Myocyte (in vitro differentiated cells): ENCODE measurements around the gene TTLL10. TPM values are rescaled to one million over a fixed set of nuclear protein-coding genes. Genes with fewer than 3 reads are reported as not detected.
A peak's percentile ranks its signal among the peaks of the same experiment; 100 is the strongest.

Source experiments
- DNase-seq: peaks from one replicate; pipeline ENCODE4 v3.0.0-alpha.2; 2012; ENCODE audit warnings: low read depth
- total RNA-seq: library from RNA; depleted of rRNA; stranded (reverse); fragments of >200 nt; gene quantifications from 2 replicates; pipeline ENCODE4 v1.2.3, GENCODE V29; 2014

TTLL10 gene
- total RNA-seq, 1 donor from 2014 or later, result not detected

GRCh38 chr1:1233567-1233892, 59.9 kb downstream of the TTLL10 start:
- DNase-seq, result no peak

DNA sequence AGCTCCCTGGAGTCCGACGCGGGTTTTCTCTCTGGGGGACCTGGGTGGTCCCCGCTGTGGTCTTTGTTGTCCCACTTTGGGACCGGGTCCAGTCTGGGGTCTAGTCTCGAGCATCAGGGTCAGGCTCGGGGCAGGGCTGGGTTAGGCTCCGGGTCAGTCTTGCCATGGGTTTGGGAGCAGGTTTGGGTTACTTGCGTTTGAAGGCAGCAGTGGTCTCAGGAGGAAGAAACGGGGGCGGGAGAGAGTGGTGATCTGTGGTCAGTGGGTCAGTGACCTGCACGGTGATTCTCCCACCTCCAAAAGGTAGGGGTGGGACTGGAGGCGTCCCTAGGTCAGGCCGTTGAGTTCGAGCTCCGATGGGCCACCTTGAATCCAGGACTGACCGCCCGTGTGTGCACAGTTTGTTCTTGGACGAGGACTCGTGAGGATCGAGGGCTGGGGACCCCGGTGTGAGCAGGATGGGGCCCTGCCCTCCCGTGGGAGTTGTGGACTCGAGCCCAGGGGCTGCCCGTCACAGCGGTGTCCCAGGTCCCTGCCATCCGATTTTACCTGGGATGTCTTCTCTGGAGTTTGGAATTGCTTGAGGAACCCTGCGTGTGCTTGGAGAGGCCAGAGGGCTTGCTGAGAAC, 60.6 kb downstream of the TTLL10 start:
- no peak for DNase-seq

DNA sequence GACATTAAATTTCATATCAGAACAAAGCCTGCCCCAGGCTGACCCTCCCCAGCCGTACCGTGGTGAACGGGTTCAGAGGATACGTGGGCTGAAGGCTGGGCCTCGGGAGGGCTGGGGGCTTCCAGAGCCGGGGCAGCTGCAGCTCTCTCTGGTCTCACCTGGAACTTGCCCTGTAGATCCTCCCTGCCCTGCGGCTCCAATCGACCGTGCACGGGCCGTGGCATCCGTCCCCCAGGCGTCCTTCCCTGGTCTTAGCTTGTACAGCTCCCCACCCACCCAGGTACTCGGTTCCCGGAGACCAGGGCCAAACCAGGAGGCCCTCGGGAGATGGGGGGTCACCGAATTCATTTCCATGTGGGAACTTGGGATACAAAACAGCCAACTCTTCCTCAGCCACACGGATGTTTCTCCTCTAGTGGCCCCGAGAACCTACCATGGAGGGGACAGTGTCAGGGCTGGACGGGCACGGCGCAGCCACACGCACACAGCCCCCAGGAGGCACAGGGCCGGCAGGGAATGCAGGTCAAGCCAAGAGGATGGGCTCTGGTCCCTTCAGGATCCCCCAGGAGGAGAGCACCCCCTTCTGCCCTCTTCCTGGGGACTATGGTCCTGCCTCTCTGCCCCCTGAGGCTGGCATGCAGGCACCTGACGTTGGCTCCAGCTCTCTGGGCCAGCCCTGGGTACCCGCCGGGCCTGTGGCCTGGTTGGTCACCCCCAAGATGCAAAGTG, 61.5 kb downstream of the TTLL10 start:
- DNase-seq, result no peak

DNA sequence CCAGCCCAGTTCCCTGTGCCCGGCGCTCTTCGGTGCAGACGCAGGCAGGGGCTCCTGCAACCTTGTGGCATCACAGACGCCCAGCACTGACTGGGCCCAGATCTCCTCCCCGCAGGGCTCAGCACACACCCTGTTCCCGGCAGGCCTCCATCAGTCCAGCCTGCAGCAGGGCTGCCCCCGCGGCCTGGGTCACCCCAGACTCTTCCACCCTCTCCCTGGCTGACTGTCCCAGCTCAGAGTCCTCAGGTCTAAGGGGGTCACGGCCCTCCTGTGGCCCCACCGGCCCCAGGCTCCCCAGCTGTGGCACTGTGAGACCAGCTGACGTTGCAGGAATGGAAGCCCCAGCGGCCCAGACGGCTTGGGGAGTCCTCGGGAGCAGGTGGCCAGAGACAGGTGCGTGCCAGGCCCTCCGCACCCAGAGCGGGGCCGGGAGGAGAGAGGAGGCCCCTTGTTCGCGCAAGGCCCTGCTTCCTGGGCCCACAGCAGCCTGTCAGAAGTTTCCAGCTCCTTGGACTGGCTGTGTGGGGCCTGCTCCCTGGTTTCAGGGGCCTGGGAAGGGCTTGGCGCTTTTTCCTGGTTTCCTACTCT, 62.6 kb downstream of the TTLL10 start:
- peak; percentile 62 for DNase-seq

DNA sequence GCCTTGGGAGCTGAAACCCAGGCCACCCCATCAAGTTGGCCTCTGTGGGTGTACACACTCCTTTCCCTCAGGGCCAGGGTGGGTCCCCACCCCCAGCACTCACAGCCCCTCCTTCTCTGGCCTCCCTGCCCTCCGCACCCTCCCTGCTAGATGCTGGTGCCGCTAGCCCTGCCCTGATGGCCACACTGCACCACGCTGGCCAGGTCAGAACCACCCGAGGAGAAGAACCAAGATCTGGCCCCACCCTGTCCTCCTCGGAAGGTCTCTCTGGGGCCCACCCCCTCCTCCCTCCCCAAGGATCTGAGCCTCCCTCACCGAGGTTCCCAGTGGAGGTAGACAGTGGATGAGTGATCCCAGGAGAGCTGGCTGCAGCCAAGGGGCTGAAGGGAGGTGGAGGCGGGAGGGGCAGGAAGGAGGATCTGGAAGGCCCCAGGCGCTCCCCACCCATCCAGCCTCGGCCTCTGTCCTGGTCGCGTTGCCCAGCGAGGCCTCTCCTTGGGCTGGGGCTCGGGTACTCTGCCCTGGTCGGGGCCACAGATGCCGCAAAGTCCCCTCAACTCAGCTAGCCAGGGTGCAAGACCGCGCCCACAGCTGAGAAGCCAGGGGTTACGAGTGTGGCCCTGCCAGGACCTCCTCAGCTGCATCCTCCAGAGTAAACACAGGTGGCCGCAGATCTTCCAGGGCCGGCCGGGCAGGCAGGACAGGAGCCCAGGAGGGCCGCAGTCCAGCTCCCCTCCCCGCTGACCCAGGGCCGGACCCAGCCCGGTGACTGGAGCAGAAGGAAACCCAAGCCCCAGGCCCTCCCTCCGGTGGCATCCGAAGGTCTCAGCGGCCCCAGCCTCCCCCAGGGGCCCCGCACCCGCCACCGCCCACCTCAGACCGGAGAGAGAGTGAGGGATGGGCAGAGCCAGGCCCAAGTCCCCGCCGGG, 63.5 kb downstream of the TTLL10 start:
- no peak for DNase-seq

- DNase-seq, result no peak
Measured at GRCh38 chr1:1237874-1238701, 64.4 kb downstream of the TTLL10 start.

DNA sequence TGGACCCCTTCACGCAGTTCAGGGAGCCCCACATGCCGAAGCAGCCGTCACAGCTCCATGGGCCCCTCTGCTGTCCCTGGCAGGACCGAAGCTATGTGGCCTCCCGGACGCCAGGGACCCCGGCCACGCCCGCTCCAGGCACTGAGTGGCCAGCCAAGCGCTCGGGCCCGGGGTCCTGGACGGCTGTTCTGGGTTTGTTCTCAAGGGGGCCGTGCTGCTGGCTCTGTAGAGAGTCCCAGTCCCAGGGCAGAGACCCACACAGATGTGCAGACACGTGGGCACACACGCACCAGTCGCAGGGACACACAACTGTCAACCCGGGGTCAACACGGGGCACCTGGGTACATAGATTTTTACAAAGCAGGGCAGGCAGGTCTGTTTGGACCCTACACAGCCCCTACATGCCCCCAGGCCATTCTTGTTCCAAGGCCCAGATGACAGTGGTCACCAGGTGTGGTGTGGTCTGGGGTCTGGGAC, 65.1 kb downstream of the TTLL10 start:
- no peak for DNase-seq

- DNase-seq, result no peak
Measured at GRCh38 chr1:1239227-1239613, 65.5 kb downstream of the TTLL10 start.

DNA sequence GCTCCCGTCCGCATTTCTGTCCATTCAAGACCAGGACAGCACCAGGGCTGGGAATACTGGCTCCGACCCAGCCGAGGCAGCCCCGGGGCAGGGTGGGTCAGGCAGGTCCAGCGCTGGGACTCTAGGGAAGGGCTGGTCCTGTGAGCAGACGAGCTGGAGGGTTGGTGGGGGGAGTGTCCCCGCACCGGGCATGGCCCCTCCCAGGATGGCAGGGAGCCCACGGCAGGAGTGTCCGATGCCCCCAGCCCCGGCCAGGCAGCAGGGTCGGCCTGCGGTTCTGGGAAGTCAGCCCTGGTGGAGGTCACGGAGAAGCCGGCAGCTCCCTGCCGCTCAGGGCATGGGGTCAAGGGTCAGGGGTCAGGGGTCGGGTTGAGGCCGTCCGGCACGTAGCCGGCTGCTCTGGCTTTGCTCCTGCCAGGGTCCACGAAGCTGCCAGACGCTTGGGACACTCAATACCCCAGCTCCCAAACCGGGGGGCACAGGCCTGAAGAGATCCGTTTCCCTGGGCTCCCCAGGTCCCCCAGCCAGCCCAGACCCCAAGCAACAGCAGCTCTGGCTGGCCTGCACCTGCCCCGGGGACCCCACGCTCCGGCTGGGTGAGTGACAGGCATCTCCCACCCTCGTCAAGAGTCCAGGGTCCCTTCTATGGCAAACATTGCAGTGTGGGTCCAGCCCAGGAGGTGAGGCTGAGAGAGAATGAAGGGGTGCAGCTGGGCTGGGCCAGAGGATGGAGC, 66.1 kb downstream of the TTLL10 start:
- no peak for DNase-seq

GRCh38 chr1:1240348-1240732, 66.7 kb downstream of the TTLL10 start:
- DNase-seq, result no peak

GRCh38 chr1:1240822-1241587, 67.3 kb downstream of the TTLL10 start:
- DNase-seq, result no peak

DNA sequence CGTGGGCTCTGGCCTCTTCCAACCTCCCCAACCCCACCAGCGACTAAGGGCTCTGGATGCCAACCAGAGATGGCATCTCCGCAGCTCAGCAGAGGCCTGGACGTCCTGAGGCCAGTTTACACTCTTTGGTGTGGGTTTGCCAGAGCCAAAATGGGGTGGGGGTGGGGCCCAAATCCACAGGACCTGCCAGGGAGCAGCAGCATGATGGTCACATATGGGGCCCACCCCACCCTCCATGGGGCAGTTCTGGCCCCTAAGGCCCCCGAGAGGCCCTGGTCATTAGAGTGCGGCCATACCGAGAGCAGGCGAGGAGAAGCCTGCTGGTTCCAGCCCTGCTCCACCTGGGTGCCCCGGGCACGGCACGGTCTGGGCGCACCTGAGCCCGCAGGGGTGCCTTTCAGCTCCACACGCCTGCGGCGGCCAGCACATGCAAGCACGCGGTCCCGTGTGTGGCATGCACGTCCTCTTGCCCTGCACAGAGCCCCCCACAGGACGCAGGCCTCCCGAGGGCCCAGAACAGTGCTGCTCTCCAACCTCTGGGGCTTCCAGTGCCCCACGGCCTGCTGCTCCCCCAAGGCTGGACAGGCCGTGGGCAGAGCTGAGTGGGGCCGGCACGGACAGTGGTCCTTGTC, 68.0 kb downstream of the TTLL10 start:
- no peak for DNase-seq

- DNase-seq, result no peak
Measured at GRCh38 chr1:1242461-1243265, 69.0 kb downstream of the TTLL10 start.

GRCh38 chr1:1243266-1243660, 69.6 kb downstream of the TTLL10 start:
- no peak for DNase-seq

- no peak for DNase-seq
Measured at GRCh38 chr1:1243807-1244191, 70.1 kb downstream of the TTLL10 start.

- no peak for DNase-seq
Measured at GRCh38 chr1:1244192-1244811, 70.6 kb downstream of the TTLL10 start.

DNA sequence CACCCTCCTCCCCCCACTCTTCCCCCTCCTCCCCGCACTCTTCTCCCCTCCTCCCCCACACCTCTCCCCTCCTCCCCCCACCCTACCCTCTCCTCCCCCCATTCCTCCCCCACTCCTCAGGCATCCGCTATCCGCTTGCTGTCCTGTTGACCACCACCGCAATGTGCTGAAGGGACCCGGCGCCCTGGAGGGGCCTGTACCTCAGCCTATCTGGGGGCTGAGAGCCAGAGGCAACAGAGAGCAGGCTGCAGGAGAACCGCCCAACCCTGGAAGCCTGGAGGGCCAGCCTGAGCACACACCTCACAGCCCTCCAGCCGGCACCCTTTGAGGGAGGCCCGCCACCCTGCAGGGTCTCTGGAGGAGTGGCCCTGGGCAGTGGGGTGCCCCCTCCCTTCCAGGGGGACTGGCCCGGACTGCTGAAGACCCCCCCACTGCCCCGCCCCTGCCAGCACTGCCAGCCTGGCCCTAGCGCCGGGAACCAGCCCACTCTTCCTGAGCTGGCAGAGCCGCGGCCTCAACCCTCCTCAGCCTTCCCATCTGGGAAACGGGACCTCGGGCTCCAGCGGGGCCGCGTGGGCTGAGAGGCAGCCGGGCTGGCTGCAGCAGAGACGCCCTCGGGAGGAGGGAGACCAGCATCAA, 71.6 kb downstream of the TTLL10 start:
- no peak for DNase-seq
